Measurements from ENCODE around the gene ZFAND4.
"Not testable (repeated sequence)": the region's sequence is repeated elsewhere in the genome, so short reads cannot be mapped to it uniquely, and the experiment has no call there.

Gene ZFAND4

DNA sequence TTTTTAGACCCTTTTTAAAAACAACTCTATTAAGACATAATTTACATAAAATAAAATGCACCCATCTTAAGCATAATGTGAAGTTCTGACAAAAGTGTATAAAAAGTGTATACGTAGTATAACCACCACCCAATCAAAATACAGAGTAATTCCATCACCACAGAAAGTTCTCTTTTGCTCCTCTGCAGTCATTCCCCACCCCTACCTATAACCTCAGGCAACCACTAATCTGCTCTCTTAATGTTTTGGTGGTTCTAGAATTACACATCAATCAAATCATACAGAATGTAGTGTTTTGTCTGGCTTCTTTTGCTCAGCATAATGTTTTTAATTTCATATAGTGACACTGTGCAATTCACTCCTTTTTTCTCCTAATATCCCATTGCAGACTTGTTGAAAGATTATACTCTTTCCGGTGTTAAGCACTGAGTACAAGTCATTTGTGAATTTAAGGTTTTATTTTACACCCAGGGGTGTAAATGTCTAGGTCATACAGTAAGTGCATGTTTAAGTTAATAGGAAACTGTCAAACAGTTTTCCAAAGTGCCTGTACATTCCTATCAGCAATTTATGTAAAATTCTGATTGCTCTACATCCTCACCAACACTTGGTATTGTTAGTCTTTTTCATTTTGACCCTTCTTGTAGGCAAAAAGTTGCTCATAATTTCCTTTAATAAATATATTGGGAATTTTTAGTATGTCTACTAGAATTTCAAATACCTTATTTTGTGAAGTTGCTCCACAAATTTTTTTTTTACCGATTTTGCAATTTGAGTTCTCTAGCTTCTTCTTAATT lies 86.3 kb downstream of the ZFAND4 start:
- no peak for DNase-seq

DNA sequence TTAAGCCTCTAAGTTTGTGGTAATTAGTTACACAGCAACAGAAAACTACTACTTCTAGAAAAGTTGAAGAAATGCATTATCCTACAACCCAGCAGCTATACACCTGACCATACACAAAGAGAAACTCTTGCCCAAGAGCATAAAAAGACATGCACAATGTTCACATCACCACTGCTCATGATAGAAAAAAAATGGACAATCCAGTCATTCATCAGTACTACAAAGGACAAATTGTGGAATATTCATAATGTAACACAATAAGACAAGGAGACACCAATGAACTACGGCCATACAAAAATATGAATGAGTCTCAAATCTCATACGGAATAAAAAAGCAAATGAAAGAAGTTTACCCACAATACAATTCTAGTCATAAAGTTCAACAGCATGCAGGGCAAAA lies 87.4 kb downstream of the ZFAND4 start:
- no peak for DNase-seq

DNA sequence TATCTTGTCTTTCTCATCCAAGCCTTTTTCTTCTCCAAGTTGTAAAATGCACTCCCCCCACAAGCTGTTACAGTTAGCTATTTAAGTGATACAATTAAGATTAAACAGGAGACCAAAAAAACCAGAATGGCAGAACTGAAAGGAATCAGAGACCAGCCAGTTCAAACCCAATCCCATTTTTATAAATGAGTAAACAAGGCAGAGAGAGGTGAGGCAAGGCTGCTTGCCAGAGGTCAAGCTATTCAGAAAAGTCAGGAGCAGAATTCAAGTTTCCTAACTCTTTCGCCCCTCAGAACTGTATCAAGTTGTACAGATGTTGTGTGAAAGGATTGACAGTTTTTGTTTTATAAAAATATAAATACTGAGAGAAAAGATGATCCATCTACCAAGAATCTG lies 90.2 kb downstream of the ZFAND4 start:
- DNase-seq, result no peak

DNA sequence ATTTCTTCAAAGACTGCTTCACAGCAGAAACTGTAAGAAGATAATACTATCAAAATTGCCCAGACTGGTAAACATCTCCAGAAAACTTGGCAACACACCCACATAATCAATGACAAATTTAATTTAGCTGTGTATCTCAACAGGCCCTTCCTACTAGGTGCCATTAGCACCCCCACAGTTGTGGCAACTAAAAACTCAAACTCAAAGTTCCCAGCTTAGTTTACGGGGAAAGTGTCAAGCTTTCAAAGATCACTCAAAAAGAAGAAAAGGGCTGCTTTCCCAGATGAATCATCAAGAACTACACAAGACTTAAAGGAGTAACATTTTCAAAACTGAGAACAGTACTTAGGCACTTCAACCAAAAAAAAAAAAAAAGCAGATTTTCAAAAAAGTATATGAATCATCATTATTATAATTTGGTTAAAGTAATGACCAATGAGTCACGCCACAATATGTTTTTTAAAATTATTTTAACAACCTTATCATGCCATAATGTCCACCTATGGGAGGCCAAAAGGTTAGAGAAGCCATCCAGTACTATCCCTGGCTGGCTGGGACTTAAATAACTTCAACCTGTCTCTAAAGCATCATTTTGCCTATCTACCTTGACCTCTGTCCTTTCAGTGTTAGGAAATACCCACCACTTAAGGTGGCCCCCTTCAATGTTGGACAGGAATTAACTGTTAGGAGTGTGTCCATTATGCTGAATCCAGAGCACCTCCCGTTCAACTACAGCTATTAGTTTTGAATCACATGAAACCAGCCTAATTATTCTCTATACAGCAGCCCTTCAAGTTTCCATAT lies 90.8 kb downstream of the ZFAND4 start:
- DNase-seq, result no peak

DNA sequence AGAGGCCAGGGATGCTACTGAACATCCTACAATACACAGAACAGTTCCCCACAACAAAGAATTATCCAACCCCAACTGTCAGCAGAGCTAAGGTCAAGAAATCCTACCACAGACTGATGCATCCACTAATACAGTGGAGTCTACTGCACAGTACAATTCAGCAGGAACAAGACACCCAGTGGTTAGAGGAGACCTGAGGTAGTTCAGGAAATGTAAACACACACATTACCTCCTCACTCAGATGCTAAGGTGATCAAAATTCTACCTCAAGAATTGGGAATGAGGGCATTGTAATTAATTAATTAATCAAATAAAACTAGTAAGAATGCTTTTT lies 91.4 kb downstream of the ZFAND4 start:
- no peak for DNase-seq

DNA sequence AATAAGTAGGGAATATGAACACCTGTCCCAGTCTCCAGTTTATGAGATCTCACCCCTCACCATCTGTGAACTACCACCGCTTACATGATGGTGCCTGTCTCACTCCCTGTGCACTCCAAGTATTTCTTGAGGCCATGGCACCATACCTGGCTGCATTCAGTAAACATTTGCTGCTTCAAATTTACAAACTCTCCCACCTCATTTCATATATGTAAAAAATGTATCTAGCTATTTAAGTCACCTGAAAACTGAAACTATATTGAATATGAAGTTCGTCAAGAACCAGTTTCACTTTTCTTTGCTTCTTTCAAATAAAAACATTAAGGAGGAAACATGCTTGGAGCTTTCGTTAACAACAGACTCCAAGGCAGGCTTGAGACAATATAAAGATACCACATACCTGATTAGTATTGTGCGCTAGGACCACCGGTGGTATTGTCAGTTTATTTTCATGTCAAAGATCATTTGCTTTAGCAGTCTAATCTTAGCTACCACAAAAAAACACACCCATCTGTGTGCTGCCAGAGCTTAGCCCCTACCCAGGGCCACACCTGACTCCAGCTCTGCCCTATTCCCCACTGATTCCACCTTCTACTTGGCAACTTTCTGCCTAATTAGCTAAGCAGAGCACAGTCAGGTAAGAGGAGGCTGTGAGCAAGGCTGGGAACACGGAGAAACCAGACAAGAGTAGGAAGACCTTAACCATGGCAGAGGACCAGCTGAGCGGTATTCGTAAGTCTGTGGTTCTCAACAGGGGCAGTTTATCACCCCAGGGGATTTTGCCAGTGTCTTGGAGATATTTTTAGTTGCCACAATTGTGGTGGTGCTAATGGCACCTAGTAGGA lies 92.0 kb downstream of the ZFAND4 start:
- no peak for DNase-seq

DNA sequence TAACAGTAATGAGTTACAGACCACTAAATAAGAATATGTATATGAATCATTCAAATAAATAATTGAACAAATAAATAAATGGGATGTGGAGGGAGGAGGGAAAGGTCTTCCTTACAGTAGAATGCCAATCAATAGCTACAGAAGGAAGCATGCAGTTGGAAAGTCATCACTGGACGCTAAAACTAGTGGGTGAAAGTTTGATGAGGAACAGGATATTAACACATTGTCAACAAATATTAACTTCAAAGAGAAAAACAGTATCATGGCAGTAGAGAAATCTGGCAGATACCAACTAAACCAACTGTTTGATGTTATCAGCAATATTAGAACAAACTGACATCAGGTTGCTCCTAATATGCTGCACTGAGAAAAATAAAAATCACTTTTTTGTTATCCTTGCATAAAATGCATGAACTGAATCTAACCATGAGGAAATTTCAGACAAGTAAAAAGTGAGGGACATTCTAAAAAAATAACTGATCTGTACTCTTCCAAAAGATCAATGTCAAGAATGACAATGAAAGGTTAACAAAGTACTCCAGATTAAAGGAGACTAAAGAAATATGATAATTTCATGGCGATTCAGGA lies 94.1 kb downstream of the ZFAND4 start:
- DNase-seq, result no peak

DNA sequence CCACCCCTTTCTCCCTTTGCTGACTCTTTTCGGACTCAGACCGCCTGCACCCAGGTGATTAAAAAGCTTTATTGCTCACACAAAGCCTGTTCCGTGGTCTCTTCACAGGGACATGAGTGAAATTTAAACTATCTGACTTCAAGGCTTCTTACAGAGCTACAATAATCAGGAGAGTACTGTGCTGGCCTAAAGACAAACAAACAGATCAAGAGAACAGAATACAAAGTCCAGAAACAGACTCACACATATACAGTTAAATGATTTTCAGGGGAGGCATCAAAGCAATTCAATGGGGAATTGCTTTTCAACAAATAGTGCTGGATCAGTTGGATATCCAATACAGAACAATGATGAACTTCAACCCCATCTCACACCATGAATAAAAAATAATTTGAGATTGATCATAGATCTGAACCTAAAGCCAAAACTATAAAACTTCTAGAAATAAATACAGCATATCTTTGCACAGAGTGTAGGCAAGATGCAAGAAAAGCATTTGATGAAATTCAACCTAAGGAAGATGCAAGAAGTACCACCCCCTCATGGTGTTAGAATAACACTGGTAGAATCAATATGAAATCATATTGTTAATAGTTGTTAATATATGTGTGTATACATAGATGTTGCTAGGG lies 96.5 kb downstream of the ZFAND4 start:
- no peak for DNase-seq

DNA sequence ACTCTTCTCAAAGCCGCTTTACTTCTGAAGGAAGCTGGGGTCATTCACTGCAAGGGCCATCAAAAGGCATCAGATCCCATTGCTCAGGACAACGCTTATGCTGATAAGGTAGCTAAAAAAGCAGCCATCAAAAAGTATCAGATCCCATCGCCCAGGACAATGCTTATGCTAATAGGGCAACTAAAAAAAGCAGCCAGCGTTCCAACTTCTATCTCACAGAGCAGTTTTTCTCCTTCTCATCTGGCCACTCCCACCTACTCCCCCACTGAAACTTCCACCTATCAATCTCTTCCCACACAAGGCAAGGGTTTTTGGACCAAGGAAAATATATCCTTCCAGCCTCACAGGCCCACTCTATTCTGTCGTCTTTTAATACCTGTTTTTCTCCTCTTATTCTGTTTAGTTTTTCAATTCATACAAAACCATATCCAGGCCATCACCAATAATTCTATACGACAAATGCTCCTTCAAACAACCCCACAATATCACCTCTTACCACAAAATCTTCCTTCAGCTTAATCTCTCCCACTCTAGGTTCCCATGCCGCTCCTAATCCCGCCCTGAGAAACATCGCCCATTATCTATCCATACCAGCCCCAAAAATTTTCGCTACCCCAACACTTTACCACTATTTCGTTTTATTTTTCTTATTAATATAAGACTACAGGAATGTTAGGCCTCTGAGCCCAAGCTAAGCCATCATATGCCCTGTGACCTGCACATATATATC lies 97.4 kb downstream of the ZFAND4 start:
- DNase-seq, result not testable (repeated sequence)

DNA sequence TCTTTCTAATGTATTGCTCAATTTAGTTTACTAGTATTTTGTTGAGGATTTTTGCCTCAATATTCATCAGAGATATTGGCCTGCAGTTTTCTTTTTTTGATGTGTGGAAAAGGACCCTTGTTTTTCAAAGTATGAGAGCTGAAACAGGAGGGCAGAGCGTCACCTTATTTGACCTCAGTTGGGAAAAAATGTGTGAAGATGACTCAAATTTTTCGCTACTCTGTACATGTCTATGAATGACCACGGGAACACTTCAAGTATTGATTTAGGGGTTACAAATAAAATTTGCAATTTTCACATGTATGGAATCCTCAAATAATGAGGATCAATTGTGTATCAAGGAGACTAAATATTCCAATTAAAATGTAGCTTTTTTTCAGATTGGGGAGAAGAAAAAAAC lies 103.1 kb downstream of the ZFAND4 start:
- DNase-seq, result no peak

DNA sequence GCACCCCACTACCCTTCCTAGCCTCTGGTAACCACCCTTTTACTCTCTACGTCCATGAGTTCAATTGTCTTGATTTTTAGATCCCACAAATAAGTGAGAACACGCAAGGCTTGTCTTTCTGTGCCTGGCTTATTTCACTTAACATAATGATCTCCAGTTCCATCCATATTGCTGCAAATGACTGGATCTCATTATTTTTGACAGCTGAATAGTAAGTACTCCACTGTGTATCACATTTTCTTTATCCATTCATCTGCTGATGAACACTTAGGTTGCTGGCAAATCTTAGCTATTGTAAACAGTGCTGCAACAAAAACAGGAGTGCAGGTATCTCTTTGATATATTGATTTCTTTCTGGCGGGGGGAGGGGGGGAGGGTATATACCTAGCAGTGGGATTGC lies 106.2 kb downstream of the ZFAND4 start:
- no peak for DNase-seq

Measured in activated T-cell treated with anti-CD3 and anti-CD28 coated beads for 4 hours (primary cell).